Midbrain (tissue), 1 donor: ENCODE results near the gene ABRACL.
"Not testable (repeated sequence)": the region's sequence is repeated elsewhere in the genome, so short reads cannot be mapped to it uniquely, and the experiment has no call there.

Source experiments
- DNase-seq: peaks from one replicate; lab custom pipeline; 2025; lab: John Stamatoyannopoulos, UW

Gene ABRACL

GRCh38 chr6:139028658-139029469, at the start of gene ABRACL:
Gene ABRACL, plus strand, starts transcription at chr6:139028745. Its CDS starts 5,416 bp downstream, at chr6:139034161.
- DNase-seq, result peak; percentile 23

- DNase-seq, result no peak
These were observed 49.2 kb upstream of the ABRACL start for GRCh38 chr6:138979365-138979764.

DNA sequence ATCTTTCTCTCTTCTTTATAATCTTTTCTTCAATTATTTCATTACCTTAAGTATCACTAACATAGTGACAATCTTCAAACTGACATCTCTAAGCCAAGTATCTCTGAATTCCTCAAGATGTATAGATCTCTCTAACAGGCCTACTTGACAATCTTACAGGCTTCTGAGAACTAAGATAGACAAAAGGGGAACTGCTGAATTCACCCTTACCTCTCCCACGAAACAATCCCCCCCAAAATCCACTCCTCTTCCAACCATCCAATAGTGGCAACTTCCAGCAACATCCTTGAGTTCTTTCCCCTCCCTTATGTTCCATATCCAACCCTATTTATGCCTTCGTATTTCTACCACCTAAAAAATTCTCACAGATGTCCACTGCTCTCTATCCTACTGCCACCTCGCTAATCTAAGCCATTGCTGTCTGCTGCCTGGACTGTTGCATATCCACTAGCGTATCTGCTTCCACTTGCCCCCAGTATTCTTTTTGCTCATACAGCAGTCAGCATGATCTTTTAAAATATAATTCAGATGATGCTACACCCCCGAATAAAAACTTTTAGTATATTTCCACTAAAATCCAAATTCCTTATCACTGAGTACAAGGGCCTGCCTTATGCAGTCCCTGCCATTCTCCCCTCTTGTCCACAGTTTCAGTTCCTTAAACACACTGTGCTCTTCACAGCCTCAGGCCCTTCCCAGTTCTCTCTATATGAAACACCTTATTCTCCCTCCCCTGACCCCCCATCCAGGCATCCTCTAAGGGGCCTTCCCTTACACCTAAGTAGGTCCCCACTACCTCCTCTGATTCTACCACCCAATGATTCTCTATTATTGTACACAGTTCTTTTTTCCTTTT, 48.5 kb upstream of the ABRACL start:
- DNase-seq, result no peak

GRCh38 chr6:138981416-138981815, 47.1 kb upstream of the ABRACL start:
- DNase-seq, result no peak

GRCh38 chr6:138986578-138986977, 42.0 kb upstream of the ABRACL start:
- no peak for DNase-seq

GRCh38 chr6:138987080-138987642, 41.4 kb upstream of the ABRACL start:
- DNase-seq, result peak; percentile 45

GRCh38 chr6:138987643-138988468, 40.7 kb upstream of the ABRACL start, which contains the start of gene REPS1:
Gene REPS1, minus strand, starts transcription at chr6:138988253. Its CDS starts 571 bp downstream, at chr6:138987682.
- DNase-seq, result peak; percentile 91

GRCh38 chr6:138988469-138988834, 40.1 kb upstream of the ABRACL start:
- no peak for DNase-seq

DNA sequence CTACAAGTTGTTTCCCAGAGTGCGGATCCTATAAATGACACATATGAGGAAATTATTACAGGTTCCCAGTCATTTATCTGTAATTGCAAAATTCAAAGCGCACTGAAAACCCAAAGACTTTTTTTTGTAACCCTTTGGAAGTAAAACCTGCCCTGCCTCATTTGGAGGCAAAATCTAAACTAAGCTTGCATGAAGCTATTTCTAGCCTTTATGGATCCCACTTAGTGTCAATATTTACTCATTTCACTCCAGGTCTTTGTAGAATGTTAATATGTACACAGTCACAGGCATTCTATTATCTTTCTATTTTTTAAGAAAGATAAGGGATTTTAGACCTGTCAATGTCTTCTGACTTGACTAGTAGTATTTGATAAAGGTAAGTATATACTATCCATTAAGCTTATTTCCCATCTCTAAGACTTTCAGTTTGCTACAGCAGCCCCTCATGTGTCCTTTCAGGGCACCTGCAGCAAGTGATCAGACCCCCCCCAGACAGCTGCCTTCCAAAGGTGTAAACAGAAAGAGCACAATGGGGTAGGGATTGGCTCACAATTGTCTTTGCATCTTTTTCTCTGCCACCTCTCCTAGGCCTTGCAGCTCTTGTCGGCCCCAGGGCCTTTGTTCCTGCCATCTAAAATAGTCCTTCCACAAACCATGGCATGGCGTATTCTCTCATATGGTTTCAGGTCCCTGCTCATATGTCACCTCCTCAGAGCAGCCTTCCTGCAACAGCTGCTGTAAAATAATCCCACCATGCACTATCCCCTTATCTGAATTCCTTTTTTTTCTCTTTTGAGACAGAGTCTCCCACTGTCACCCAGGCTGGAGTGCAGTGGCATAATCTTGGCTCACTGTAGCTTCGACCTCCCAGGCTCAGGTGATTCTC, 39.2 kb upstream of the ABRACL start:
- DNase-seq, result no peak

GRCh38 chr6:138991206-138991605, 37.3 kb upstream of the ABRACL start:
- no peak for DNase-seq

DNA sequence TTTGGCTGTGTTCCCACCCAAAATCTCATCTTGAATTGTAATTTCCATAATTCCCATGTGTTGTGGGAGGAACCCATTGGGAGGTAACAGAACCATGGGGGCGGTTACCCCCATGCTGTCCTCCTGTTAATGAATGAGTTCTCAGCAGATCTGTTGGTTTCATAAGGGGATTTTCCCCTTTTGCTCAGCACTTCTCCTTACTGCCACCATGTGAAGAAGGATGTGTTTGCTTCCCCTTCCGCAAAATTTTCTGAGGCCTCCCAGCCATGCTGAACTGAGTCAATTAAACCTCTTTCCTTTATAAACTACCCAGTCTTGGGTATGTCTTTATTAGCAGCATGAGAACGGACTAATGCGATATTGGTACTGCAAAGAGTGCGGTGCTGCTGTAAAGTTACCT, 35.6 kb upstream of the ABRACL start:
- not testable (repeated sequence) for DNase-seq

DNA sequence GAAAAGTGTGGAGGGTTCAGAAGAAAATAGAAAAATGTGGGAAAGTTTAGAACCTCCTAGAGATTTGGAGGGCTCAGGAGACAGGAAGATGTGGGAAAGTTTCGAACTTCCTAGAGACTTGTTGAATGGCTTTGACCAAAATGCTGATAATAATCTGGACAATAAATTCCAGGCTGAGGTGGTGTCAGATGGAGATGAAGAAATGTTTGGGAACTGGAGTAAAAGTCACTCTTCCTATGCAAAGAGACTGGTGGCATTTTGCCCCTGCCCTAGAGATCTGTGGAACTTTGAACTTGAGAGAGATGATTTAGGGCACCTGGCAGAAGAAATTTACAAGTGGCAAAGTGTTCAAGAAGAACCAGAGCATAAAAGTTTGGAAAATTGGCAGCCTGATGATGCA, 35.1 kb upstream of the ABRACL start:
- not testable (repeated sequence) for DNase-seq

- DNase-seq, result no peak
These were observed 32.0 kb upstream of the ABRACL start for GRCh38 chr6:138996524-138996923.

- DNase-seq, result no peak
These were observed 31.4 kb upstream of the ABRACL start for GRCh38 chr6:138997136-138997535.

DNA sequence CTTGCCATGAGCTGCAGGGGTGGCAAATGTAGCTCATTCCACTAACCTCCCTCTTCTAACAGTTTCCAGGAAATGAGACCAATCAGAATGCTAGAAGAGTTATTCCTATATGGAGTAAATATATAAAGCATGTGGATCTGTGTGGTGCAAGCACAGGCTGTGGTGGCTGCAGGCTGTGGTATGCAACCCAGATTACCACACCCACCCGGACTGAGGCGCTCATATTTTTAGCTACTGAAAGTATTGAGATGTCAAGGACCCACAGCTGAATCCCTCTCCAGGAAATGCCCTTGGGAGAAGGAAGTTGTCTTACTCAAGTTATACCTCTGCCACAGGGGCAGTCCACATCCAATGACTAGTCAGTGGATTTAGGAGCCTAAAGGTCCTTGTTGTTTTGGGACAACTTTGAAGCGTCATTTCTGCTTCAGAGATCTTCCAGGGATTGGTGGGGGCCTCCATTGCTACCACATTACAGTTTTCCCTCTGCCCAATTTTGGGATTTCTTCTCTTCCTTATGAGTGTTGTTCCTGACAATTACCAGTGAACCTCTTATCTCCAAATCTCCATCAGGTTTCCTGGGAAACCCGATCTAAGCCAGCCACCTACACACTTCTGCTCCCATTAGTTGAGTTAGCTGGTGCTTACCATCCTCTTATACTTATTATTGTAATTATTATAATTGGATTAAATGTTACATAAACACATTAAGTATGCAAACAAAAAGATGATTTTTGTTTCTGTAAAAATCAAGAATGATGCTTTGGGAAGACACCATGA, 28.4 kb upstream of the ABRACL start:
- no peak for DNase-seq

- DNase-seq, result no peak
These were observed 24.8 kb upstream of the ABRACL start for GRCh38 chr6:139003751-139004150.

DNA sequence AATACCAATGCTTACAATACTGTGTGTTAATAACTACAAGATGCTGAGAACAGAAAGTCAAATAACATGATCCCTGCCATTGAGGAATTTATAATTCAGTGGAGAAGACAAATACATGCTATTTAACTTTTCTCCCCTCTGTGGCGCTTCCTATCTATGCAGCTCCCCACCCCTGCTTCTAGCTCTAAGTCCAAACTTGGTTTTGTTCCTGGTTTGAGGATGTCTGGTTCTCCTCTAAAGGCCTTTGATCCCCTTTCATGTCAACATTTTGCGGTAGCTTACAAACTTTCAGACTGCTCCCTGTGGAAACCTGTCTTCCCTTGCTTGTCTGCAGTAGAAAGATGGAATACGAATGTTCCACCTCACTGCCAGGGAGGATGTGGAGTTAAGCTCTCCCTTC, 22.1 kb upstream of the ABRACL start:
- no peak for DNase-seq

GRCh38 chr6:139007428-139007827, 21.1 kb upstream of the ABRACL start:
- DNase-seq, result no peak

GRCh38 chr6:139008117-139008516, 20.4 kb upstream of the ABRACL start:
- DNase-seq, result no peak

GRCh38 chr6:139010674-139011073, 17.9 kb upstream of the ABRACL start:
- DNase-seq, result no peak
